ENCODE measurements around the gene STKLD1. TPM values are rescaled to one million over a fixed set of nuclear protein-coding genes. Genes with fewer than 3 reads are reported as not detected.
A peak's percentile ranks its signal among the peaks of the same experiment; 100 is the strongest.

The STKLD1 gene
- polyA plus RNA-seq, 2 of the 4 experiments (the other 2 are of a cell fraction): 1.1 to 1.2 TPM

- no peaks in the 10 kb centered on the region for H3K9me3 ChIP-seq
- WGBS (ENCODE audit: missing lambda C conversion rate): 2% methylated on average over 18 of the region's 31 CpGs
- POLR2A ChIA-PET: interaction anchor here (0.6 to 2.0 kb wide), 6 partner anchors 8 to 326 kb away, joined by 3 to 27 read pairs (median 4); partner anchors contain the start of genes MED22, RPL7A and STKLD1
- peaks cover 14% of the 10 kb centered on the region; the same call in 1 of the 3 replicates for H3K4me1 ChIP-seq
- CTCF ChIA-PET: interaction anchor here (0.6 to 7.5 kb wide), 7 partner anchors 14 to 248 kb away, joined by 3 to 59 read pairs (median 3); no protein-coding TSS in a partner anchor
- H3K4me3 ChIP-seq: peak overlapping the region; percentile 64
- peak overlapping the region; percentile 82 to 94 for H3K27ac ChIP-seq
- TF ChIP-seq KDM5A (IDR thresholded peaks at IDR 0.05): peak; percentile 67
- TF ChIP-seq GATA3 (IDR thresholded peaks at IDR 0.05; ENCODE audit: borderline replicate concordance): no peak
- no peak for TF ChIP-seq ZNF302 (CRISPR knock-in tag; IDR thresholded peaks at IDR 0.05)
- peak; percentile 35; the same call in 1 of the 2 replicates for TF ChIP-seq PHF8 (IDR thresholded peaks at IDR 0.05; ENCODE audit: borderline replicate concordance, low read depth)
- no peak for TF ChIP-seq PBX3 (IDR thresholded peaks at IDR 0.05)
- no peak for TF ChIP-seq HEYL (CRISPR knock-in tag; IDR thresholded peaks at IDR 0.05)
- TF ChIP-seq EHMT2 (IDR thresholded peaks at IDR 0.05; ENCODE audit: low read depth): no peak
- TF ChIP-seq CTCF (IDR thresholded peaks at IDR 0.05): 0 out of 3 replicates have a peak, but pooled peaks have one; percentile 6
- H3K4me2 ChIP-seq: peak overlapping the region; percentile 91
- ATAC-seq (peak; percentile 18 to 28), FAIRE-seq (no peak), DNase-seq (ENCODE audit: low read depth in 1 of 2, low spot score in 1 of 2) (no peak)
Measured at GRCh38 chr9:133355881-133356357, 20.2 kb upstream of the STKLD1 start.

GRCh38 chr9:133356391-133357091 is 19.6 kb upstream of the STKLD1 start, which contains the start of the genes SURF1 and SURF2:
TSS of gene SURF1 (minus strand) at chr9:133356487. CDS start at chr9:133356453, 34 bp downstream.
TSS of gene SURF2 (plus strand) at chr9:133356550. CDS start at chr9:133356593, 43 bp downstream.
- ChIA-PET CTCF (interaction anchor here (0.9 to 7.5 kb wide), 8 partner anchors 10 to 248 kb away, joined by 3 to 59 read pairs (median 4); no protein-coding TSS in a partner anchor), POLR2A (interaction anchor here (0.6 to 2.0 kb wide), 6 partner anchors 8 to 326 kb away, joined by 3 to 27 read pairs (median 4); partner anchors contain the start of genes MED22, RPL7A and STKLD1)
- no peak for TF ChIP-seq ZFP36 (IDR thresholded peaks at IDR 0.05; ENCODE audit: borderline replicate concordance, partially characterized antibody)
- TF ChIP-seq MYC (IDR thresholded peaks at IDR 0.05; ENCODE audit: borderline replicate concordance, low read length): peak; percentile 33; the same call in 1 of the 2 replicates
- peak; percentile 88 for TF ChIP-seq POLR2A (IDR thresholded peaks at IDR 0.05; ENCODE audit: low read length)
- no peak for TF ChIP-seq CBX8 (IDR thresholded peaks at IDR 0.05)
- peak; percentile 83 to 89; a peak in 4 of 5 replicates for TF ChIP-seq JUN (IDR thresholded peaks at IDR 0.05)
- 0 out of 2 replicates have a peak, but pooled peaks have one; percentile 14 for TF ChIP-seq KDM5A (IDR thresholded peaks at IDR 0.05)
- no peak for TF ChIP-seq HMGXB4 (CRISPR knock-in tag; IDR thresholded peaks at IDR 0.05; ENCODE audit: borderline replicate concordance)
- TF ChIP-seq PBX3 (IDR thresholded peaks at IDR 0.05): peak; percentile 38; the same call in 1 of the 2 replicates
- TF ChIP-seq MAX (IDR thresholded peaks at IDR 0.05): peak; percentile 63; the same call in 1 of the 2 replicates
- TF ChIP-seq BCL3 (IDR thresholded peaks at IDR 0.05): peak; percentile 90
- no peak for TF ChIP-seq CEBPB (IDR thresholded peaks at IDR 0.05)
- peak; percentile 15; the same call in 1 of the 2 replicates for TF ChIP-seq PHF8 (IDR thresholded peaks at IDR 0.05; ENCODE audit: borderline replicate concordance, low read depth)
- 0% methylated on average over 15 of the region's 78 CpGs for WGBS (ENCODE audit: missing lambda C conversion rate)
- Histone ChIP-seq H3K4me1 (peaks cover 14% of the 10 kb centered on the region; the same call in 1 of the 3 replicates), H3K27ac (peak within 1 kb of the TSS; percentile 82 to 94), H3K4me3 (peak within 1 kb of the TSS; percentile 64), H3K9me3 (no peaks in the 10 kb centered on the region), H3K4me2 (peak within 1 kb of the TSS; percentile 91)
- FAIRE-seq: no peak
- ATAC-seq: peak; percentile 69 to 80
- peak; percentile 76 to 81 for DNase-seq (ENCODE audit: low read depth in 1 of 2, low spot score in 1 of 2)

Measured in A549 (cell line).